CD14-positive monocyte (primary cell): ENCODE results near the gene GRM5. TPM values are rescaled to one million over a fixed set of nuclear protein-coding genes. Genes with fewer than 3 reads are reported as not detected.
A peak's percentile ranks its signal among the peaks of the same experiment; 100 is the strongest.

ENCODE experiments used
- DNase-seq, 3 donors: peaks; one replicate each; pipeline ENCODE4 v3.0.0-alpha.2; 2011 to 2022
- H2AFZ ChIP-seq: 2 replicates; pipeline ENCODE4 v1.6.0; 2012; ENCODE audit warnings: mild to moderate bottlenecking, low read depth, low read length, inconsistent platforms; ENCODE audit not compliant: insufficient read depth, poor library complexity, severe bottlenecking
- H3K27ac ChIP-seq, 2 donors: 1 replicate in 1 of 2; 2 replicates in 1 of 2; pipeline ENCODE4 v1.5.1; 2012 to 2013; ENCODE audit warnings: low read length in 2 of 2, control low read depth in 1 of 2, inconsistent platforms in 1 of 2, low read depth in 1 of 2, mild to moderate bottlenecking in 1 of 2
- H3K27me3 ChIP-seq, 2 donors: one replicate each; pipeline versions ENCODE4 v1.6.0 to v1.6.1; 2011 to 2013; ENCODE audit warnings: low read length in 2 of 2; ENCODE audit not compliant: control insufficient read depth in 2 of 2, insufficient read depth in 2 of 2
- H3K36me3 ChIP-seq, 2 donors: replicated peaks in 1 of 2; 1 replicate in 1 of 2; 2 replicates in 1 of 2; pipeline versions ENCODE4 v1.5.1 to v1.6.1; 2012 to 2013; ENCODE audit warnings: low read length in 2 of 2, control low read depth in 1 of 2, inconsistent platforms in 1 of 2, mild to moderate bottlenecking in 1 of 2; ENCODE audit not compliant: insufficient read depth in 2 of 2, control insufficient read depth in 1 of 2
- H3K4me1 ChIP-seq, 2 donors: 1 replicate in 1 of 2; 2 replicates in 1 of 2; pipeline versions ENCODE4 v1.5.1 to v1.6.1; 2012 to 2013; ENCODE audit warnings: low read length in 2 of 2, control low read depth in 1 of 2, inconsistent platforms in 1 of 2, mild to moderate bottlenecking in 1 of 2, moderate library complexity in 1 of 2; ENCODE audit not compliant: insufficient read depth in 2 of 2, control insufficient read depth in 1 of 2
- H3K4me2 ChIP-seq: replicated peaks from 2 replicates; pipeline ENCODE3; 2012; ENCODE audit warnings: low read length, moderate library complexity, mild to moderate bottlenecking; ENCODE audit not compliant: poor library complexity, severe bottlenecking; ENCODE audit errors: extremely low read depth
- H3K4me3 ChIP-seq, 3 experiments: fragments of 200-600 bp in 1 of 3; sonication (generic) in 1 of 3; replicated peaks in 1 of 3; 1 replicate in 2 of 3; 2 replicates in 1 of 3; pipeline ENCODE4 v1.5.1; 2011 to 2013; ENCODE audit warnings: low read length in 3 of 3, mild to moderate bottlenecking in 3 of 3, control low read depth in 2 of 3, low read depth in 2 of 3, inconsistent platforms in 1 of 3, moderate library complexity in 1 of 3
- H3K79me2 ChIP-seq: 2 replicates; pipeline ENCODE4 v1.6.0; 2012; ENCODE audit warnings: mild to moderate bottlenecking, control low read depth, inconsistent platforms, low read length, moderate library complexity; ENCODE audit not compliant: insufficient read depth
- H3K9ac ChIP-seq: 2 replicates; pipeline ENCODE4 v1.6.0; 2017; ENCODE audit warnings: low read length, mild to moderate bottlenecking; ENCODE audit not compliant: insufficient read depth, poor library complexity, severe bottlenecking
- H3K9me3 ChIP-seq, 2 donors: replicated peaks in 1 of 2; 1 replicate in 1 of 2; 2 replicates in 1 of 2; pipeline versions ENCODE4 v1.5.1 to v1.6.1; 2012 to 2013; ENCODE audit warnings: low read length in 2 of 2, control low read depth in 1 of 2; ENCODE audit not compliant: control insufficient read depth in 1 of 2, insufficient read depth in 1 of 2
- H4K20me1 ChIP-seq: 2 replicates; pipeline ENCODE4 v1.6.0; 2012; ENCODE audit warnings: mild to moderate bottlenecking, low read length, control low read depth, moderate library complexity; ENCODE audit not compliant: insufficient read depth
- H3K27ac Mint-ChIP-seq, 7 donors: one replicate each; pipeline ENCODE4 v1.8.0; 2020; ENCODE audit warnings: mild to moderate bottlenecking in 7 of 7, mixed read lengths in 7 of 7, moderate library complexity in 6 of 7, inconsistent platforms in 2 of 7
- H3K27me3 Mint-ChIP-seq, 3 donors: one replicate each; pipeline ENCODE4 v1.8.0; 2021 to 2022; ENCODE audit warnings: low read depth in 3 of 3, mild to moderate bottlenecking in 3 of 3, mixed read lengths in 3 of 3, moderate library complexity in 3 of 3, inconsistent platforms in 1 of 3
- H3K36me3 Mint-ChIP-seq, 2 donors: one replicate each; pipeline ENCODE4 v1.8.0; 2020; ENCODE audit warnings: mixed read lengths in 2 of 2, inconsistent platforms in 1 of 2, mild to moderate bottlenecking in 1 of 2
- H3K4me1 Mint-ChIP-seq: one replicate; pipeline ENCODE4 v1.8.0; 2020; ENCODE audit warnings: mild to moderate bottlenecking, mixed read lengths
- H3K4me3 Mint-ChIP-seq, 2 donors: one replicate each; pipeline ENCODE4 v1.8.0; 2020; ENCODE audit warnings: mild to moderate bottlenecking in 2 of 2, mixed read lengths in 2 of 2, moderate library complexity in 1 of 2
- H3K9me3 Mint-ChIP-seq, 7 donors: one replicate each; pipeline ENCODE4 v1.8.0; 2020 to 2022; ENCODE audit warnings: mixed read lengths in 7 of 7, mild to moderate bottlenecking in 6 of 7, moderate library complexity in 6 of 7, inconsistent platforms in 2 of 7
- WGBS: methylation state at CpG from one replicate; pipeline ENCODE4 v1.1.5; 2013; ENCODE audit warnings: missing lambda C conversion rate; ENCODE audit not compliant: insufficient coverage; 5-methylcytosine and 5-hydroxymethylcytosine counted together
- intact Hi-C, 2 donors: fragments of 100-400 bp; cut with micrococcal nuclease; formaldehyde crosslinking; loops; one replicate each; pipeline versions ENCODE4 v1.15.0 to v1.15.1; 2023
- polyA plus RNA-seq, 3 donors: library from polyadenylated mRNA; depleted of rRNA in 1 of 3; unstranded in 2 of 3; stranded (reverse) in 1 of 3; fragments of 300-500 nt in 2 of 3; fragments of >200 nt in 1 of 3; fragmentation: Illumina TruSeq in 2 of 3; gene quantifications; 1 replicate in 2 of 3; 2 replicates in 1 of 3; pipeline ENCODE4 v1.2.3, GENCODE V29; 2012 to 2021
- TF ChIP-seq, protein P1 (sequence below): fragments of 200-600 bp; IDR thresholded peaks from one replicate; pipeline ENCODE4 v1.8.0; 2022; ENCODE audit warnings: antibody characterized with exemption, mild to moderate bottlenecking

Gene GRM5
- polyA plus RNA-seq, 3 donors, result not detected

DNA sequence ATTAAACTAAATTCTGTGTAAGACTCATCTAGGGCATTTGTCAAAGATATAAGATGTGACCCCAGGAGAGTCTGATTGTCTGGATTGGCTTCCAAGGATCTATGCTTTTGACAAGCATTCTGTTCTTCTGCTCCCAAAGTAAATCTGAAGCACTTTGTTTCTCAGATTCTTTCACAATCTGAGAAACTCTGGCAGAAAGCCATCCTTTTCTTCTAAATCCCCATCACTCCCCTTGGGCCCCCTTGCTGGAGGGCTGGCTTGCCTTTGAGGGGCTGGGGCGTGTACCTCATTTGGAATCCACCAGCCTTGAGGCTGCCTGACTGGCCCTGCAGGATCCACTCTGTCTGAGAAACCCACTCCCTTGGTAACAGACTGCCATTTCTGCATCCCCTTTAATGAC, 554.8 kb downstream of the GRM5 start:
- Histone ChIP-seq H3K4me2 (no peak overlapping the region), H3K9me3 (peaks cover 0 to 16% of the 10 kb centered on the region in 2 donors), H2AFZ (no peak overlapping the region), H4K20me1 (no peaks in the 10 kb centered on the region), H3K36me3 (no peaks in the 10 kb centered on the region), H3K9ac (no peak overlapping the region), H3K27ac (no peak overlapping the region), H3K4me3 (no peak overlapping the region), H3K79me2 (no peaks in the 10 kb centered on the region), H3K4me1 (peaks cover 6 to 12% of the 10 kb centered on the region in 2 donors), H3K27me3 (peaks cover 42 to 58% of the 10 kb centered on the region in 2 donors)
- intact Hi-C loops, result no loop called here
- TF ChIP-seq, protein P1, sequence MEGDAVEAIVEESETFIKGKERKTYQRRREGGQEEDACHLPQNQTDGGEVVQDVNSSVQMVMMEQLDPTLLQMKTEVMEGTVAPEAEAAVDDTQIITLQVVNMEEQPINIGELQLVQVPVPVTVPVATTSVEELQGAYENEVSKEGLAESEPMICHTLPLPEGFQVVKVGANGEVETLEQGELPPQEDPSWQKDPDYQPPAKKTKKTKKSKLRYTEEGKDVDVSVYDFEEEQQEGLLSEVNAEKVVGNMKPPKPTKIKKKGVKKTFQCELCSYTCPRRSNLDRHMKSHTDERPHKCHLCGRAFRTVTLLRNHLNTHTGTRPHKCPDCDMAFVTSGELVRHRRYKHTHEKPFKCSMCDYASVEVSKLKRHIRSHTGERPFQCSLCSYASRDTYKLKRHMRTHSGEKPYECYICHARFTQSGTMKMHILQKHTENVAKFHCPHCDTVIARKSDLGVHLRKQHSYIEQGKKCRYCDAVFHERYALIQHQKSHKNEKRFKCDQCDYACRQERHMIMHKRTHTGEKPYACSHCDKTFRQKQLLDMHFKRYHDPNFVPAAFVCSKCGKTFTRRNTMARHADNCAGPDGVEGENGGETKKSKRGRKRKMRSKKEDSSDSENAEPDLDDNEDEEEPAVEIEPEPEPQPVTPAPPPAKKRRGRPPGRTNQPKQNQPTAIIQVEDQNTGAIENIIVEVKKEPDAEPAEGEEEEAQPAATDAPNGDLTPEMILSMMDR, result no peak
- Mint-ChIP-seq H3K4me3 (no peak overlapping the region), H3K27me3 (peaks cover 44 to 58% (median 51%) of the 10 kb centered on the region in 3 donors), H3K36me3 (peaks cover 0 to 9% of the 10 kb centered on the region in 2 donors), H3K4me1 (peaks cover 13% of the 10 kb centered on the region), H3K9me3 (peaks cover 0 to 9% (median 5%) of the 10 kb centered on the region in 7 donors), H3K27ac (no peak overlapping the region)
- WGBS, result 73% methylated on average over 1 of the region's 1 CpG
- no peak for DNase-seq

DNA sequence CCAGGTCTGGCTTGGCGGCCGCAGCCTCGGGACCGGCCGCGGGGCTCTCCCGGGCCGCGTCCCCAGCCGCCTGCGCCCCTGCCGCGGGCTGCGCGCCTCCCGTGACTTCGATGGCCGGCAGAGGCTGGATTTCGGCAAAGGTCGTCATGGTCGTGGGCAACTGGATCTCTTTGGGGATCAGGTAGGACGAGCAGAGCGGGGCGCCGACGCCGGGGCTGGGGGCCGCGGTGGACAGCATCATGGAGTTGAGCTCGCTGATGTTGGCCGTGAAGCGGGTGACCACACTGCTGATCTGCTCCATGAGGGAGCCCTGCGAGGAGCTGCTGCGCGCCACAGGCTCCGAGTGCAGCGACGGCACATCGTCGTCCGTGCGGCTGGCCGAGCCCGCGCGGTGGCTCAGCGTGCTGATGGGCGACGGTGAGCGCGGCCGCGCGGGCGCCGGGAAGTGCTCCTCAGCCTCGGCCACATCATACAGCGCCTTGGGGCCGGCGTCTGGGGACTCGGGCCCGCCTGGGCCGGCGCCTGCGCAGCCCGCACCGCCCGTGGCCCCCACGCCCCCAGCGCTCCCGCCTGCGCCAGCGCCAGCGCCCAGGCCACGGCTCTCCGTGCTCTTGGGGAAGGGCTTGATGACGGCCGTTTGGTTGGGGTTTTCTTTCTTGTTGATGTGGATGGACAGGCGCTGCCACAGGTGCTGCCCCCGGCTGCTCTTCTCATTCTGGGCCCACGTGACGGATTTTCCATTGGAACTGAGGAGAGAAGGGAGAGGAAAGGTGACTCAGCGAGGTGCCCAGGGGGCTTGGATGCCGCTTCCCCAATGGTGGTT, 556.8 kb downstream of the GRM5 start:
- Histone ChIP-seq H2AFZ (peak overlapping the region; percentile 63), H3K4me3 (peak overlapping the region in 1 of 3 experiments; percentile 54), H4K20me1 (no peaks in the 10 kb centered on the region), H3K79me2 (no peaks in the 10 kb centered on the region), H3K27me3 (peaks cover 49 to 63% of the 10 kb centered on the region in 2 donors), H3K9me3 (peaks cover 0 to 16% of the 10 kb centered on the region in 2 donors), H3K36me3 (no peaks in the 10 kb centered on the region), H3K27ac (no peak overlapping the region), H3K4me1 (peaks cover 6 to 12% of the 10 kb centered on the region in 2 donors), H3K9ac (no peak overlapping the region), H3K4me2 (peak overlapping the region; percentile 68)
- H3K27me3 Mint-ChIP-seq, result peaks cover 47 to 63% (median 54%) of the 10 kb centered on the region in 3 donors
- TF ChIP-seq, protein P1, result no peak
- intact Hi-C loops, result no loop called here
- H3K4me1 Mint-ChIP-seq, result peaks cover 13% of the 10 kb centered on the region
- peak overlapping the region; percentile 70 to 91 for H3K4me3 Mint-ChIP-seq
- WGBS, result 4% methylated on average over 84 of the region's 84 CpGs
- H3K27ac Mint-ChIP-seq, result no peak overlapping the region
- H3K36me3 Mint-ChIP-seq, result peaks cover 0 to 9% of the 10 kb centered on the region in 2 donors
- peaks cover 0 to 9% (median 5%) of the 10 kb centered on the region in 7 donors for H3K9me3 Mint-ChIP-seq
- no peak for DNase-seq
